22Rv1 (cell line): ENCODE measurements around the gene CLCA2.

Experiments
- CTCF ChIP-seq: fragments of 450-650 bp; IDR thresholded peaks from 2 replicates; pipeline ENCODE4 v1.5.1; 2017; ENCODE audit warnings: mild to moderate bottlenecking
- ZFX ChIP-seq: fragments of 450-650 bp; IDR thresholded peaks from 2 replicates; pipeline ENCODE4 v1.6.1; 2017; ENCODE audit warnings: antibody characterized with exemption, borderline replicate concordance

GRCh38 chr1:86447198-86447790 lies 23.3 kb downstream of the CLCA2 start:
- TF ChIP-seq CTCF (no peak), ZFX (no peak)
